SK-N-SH (cell line): ENCODE results near the gene ASCL2. TPM values are rescaled to one million over a fixed set of nuclear protein-coding genes. Genes with fewer than 3 reads are reported as not detected.

ENCODE experiments used
- CTCF ChIA-PET: fragments of 300-600, 350-600 bp; formaldehyde crosslinking; extraction: SDS; loops from one replicate; lab custom pipeline; 2021; lab: Yijun Ruan, JAX
- POLR2A ChIA-PET: fragments of 350-600 bp; sonication (Branson Sonifier 250); formaldehyde crosslinking; extraction: SDS; loops from one replicate; lab custom pipeline; 2020; ENCODE audit warnings: antibody characterized with exemption, inconsistent platforms; lab: Yijun Ruan, JAX
- DNase-seq: peaks from one replicate; pipeline ENCODE4 v3.0.0; 2012
- H2AFZ ChIP-seq: fragments of 200-600 bp; sonication (generic); 2 replicates; pipeline ENCODE4 v1.8.1; 2016; ENCODE audit warnings: antibody characterized with exemption, mild to moderate bottlenecking, low read depth
- H3F3A ChIP-seq: fragments of 200-600 bp; sonication (generic); replicated peaks from 2 replicates; pipeline ENCODE3; 2016; ENCODE audit warnings: antibody characterized with exemption, mild to moderate bottlenecking; ENCODE audit not compliant: insufficient read depth
- H3K27ac ChIP-seq, 2 experiments: fragments of 200-500 bp in 1 of 2; fragments of 200-600 bp in 1 of 2; sonication (Bioruptor generic) in 1 of 2; sonication (generic), shearing (Covaris generic) in 1 of 2; 2 replicates each; pipeline versions ENCODE4 v1.5.1 to v1.6.1; 2014 to 2016; ENCODE audit warnings: low read depth in 2 of 2, inconsistent platforms in 1 of 2, low read length in 1 of 2, mild to moderate bottlenecking in 1 of 2, mixed read lengths in 1 of 2
- H3K27me3 ChIP-seq: fragments of 200-600 bp; sonication (generic), shearing (Covaris generic); 2 replicates; pipeline ENCODE4 v1.6.1; 2016; ENCODE audit warnings: mixed run types; ENCODE audit not compliant: insufficient read depth
- H3K36me3 ChIP-seq, 2 experiments: fragments of 200-500 bp in 1 of 2; fragments of 200-600 bp in 1 of 2; sonication (Bioruptor generic) in 1 of 2; sonication (generic) in 1 of 2; replicated peaks in 1 of 2; 2 replicates each; pipeline versions ENCODE3 to v1.5.1; 2014 to 2016; ENCODE audit warnings: low read length in 1 of 2, mild to moderate bottlenecking in 1 of 2; ENCODE audit not compliant: insufficient read depth in 2 of 2, control insufficient read depth in 1 of 2
- H3K4me1 ChIP-seq, 2 experiments: fragments of 200-500 bp in 1 of 2; fragments of 200-600 bp in 1 of 2; sonication (Bioruptor generic) in 1 of 2; sonication (generic), shearing (Covaris generic) in 1 of 2; 2 replicates each; pipeline versions ENCODE4 v1.5.1 to v1.6.1; 2014 to 2016; ENCODE audit warnings: low read depth in 1 of 2, low read length in 1 of 2, mixed run types in 1 of 2; ENCODE audit not compliant: insufficient read depth in 2 of 2, control insufficient read depth in 1 of 2
- H3K4me2 ChIP-seq: fragments of 200-600 bp; sonication (generic), shearing (Covaris generic); 2 replicates; pipeline ENCODE4 v1.6.1; 2017; ENCODE audit warnings: mixed run types
- H3K4me3 ChIP-seq, 2 experiments: fragments of 200-500 bp in 1 of 2; fragments of 200-600 bp in 1 of 2; sonication (Bioruptor generic) in 1 of 2; sonication (generic), shearing (Covaris generic) in 1 of 2; 2 replicates each; pipeline versions ENCODE4 v1.5.1 to v1.8.1; 2014 to 2016; ENCODE audit warnings: low read depth in 2 of 2, inconsistent platforms in 1 of 2, low read length in 1 of 2, mild to moderate bottlenecking in 1 of 2, mixed read lengths in 1 of 2, moderate library complexity in 1 of 2
- H3K79me2 ChIP-seq: fragments of 200-600 bp; sonication (generic); 2 replicates; pipeline ENCODE4 v1.8.1; 2017; ENCODE audit warnings: mild to moderate bottlenecking; ENCODE audit not compliant: insufficient read depth
- H3K9ac ChIP-seq: fragments of 200-600 bp; sonication (generic); 2 replicates; pipeline ENCODE4 v1.6.1; 2017; ENCODE audit warnings: mixed run types
- H3K9me2 ChIP-seq: fragments of 200-600 bp; sonication (generic); 2 replicates; pipeline ENCODE4 v1.6.1; 2017; ENCODE audit warnings: mixed run types
- H3K9me3 ChIP-seq: fragments of 200-600 bp; sonication (generic); 2 replicates; pipeline ENCODE4 v1.6.1; 2017; ENCODE audit warnings: mixed run types, mild to moderate bottlenecking, moderate library complexity
- H4K20me1 ChIP-seq: fragments of 200-600 bp; sonication (generic); 2 replicates; pipeline ENCODE4 v1.6.1; 2017; ENCODE audit warnings: mild to moderate bottlenecking, mixed run types; ENCODE audit not compliant: insufficient read depth
- EP300 ChIP-seq, 2 experiments: IDR thresholded peaks; 2 replicates each; pipeline versions ENCODE4 v1.4.0 to v1.6.1; 2012; ENCODE audit warnings: borderline replicate concordance in 1 of 2, low read depth in 1 of 2, low read length in 1 of 2
- EZH2phosphoT487 ChIP-seq: fragments of 200-600 bp; sonication (generic); IDR thresholded peaks from 2 replicates; pipeline ENCODE4 v1.6.1; 2017; ENCODE audit warnings: low read depth, mixed run types, mild to moderate bottlenecking, antibody characterized with exemption, moderate library complexity, borderline replicate concordance
- FOSL2 ChIP-seq: IDR thresholded peaks from 2 replicates; pipeline ENCODE4 v1.4.0; 2012; ENCODE audit warnings: low read depth, mild to moderate bottlenecking, moderate library complexity, borderline replicate concordance
- FOXM1 ChIP-seq: IDR thresholded peaks from 2 replicates; pipeline ENCODE4 v1.4.0; 2012; ENCODE audit warnings: low read depth, mild to moderate bottlenecking
- GATA2 ChIP-seq: sonication (generic); formaldehyde crosslinking; IDR thresholded peaks from 2 replicates; pipeline ENCODE4 v1.5.0; 2020; ENCODE audit warnings: mild to moderate bottlenecking, missing genetic modification reagents
- MXI1 ChIP-seq: IDR thresholded peaks from 2 replicates; pipeline ENCODE4 v1.6.1; 2012; ENCODE audit warnings: mild to moderate bottlenecking, low read depth, low read length, improper control_type of control experiment
- RXRA ChIP-seq: IDR thresholded peaks from 2 replicates; pipeline ENCODE4 v1.4.0; 2012; ENCODE audit warnings: low read depth, mild to moderate bottlenecking, borderline replicate concordance
- SIN3A ChIP-seq: IDR thresholded peaks from 2 replicates; pipeline ENCODE4 v1.6.1; 2012; ENCODE audit warnings: low read depth, mild to moderate bottlenecking, low read length, moderate library complexity, borderline replicate concordance
- SMC3 ChIP-seq: IDR thresholded peaks from 2 replicates; pipeline ENCODE4 v1.6.1; 2012; ENCODE audit warnings: low read depth, low read length, improper control_type of control experiment
- TAF1 ChIP-seq: IDR thresholded peaks from 2 replicates; pipeline ENCODE4 v1.6.1; 2012; ENCODE audit warnings: low read depth, mild to moderate bottlenecking, low read length, moderate library complexity, borderline replicate concordance
- TCF12 ChIP-seq: IDR thresholded peaks from 2 replicates; pipeline ENCODE4 v1.4.0; 2012
- TEAD4 ChIP-seq: IDR thresholded peaks from 2 replicates; pipeline ENCODE4 v1.4.0; 2012; ENCODE audit warnings: mild to moderate bottlenecking, borderline replicate concordance; ENCODE audit not compliant: insufficient read depth
- WGBS: methylation state at CpG from one replicate; pipeline ENCODE4 v1.1.6; 2017; ENCODE audit warnings: low lambda C conversion rate; 5-methylcytosine and 5-hydroxymethylcytosine counted together
- polyA plus RNA-seq, 3 experiments: library from polyadenylated mRNA; depleted of rRNA; stranded (reverse); fragments of >200 nt; gene quantifications; 2 replicates each; pipeline ENCODE4 v1.2.3, GENCODE V29; 2012
- TF ChIP-seq, protein P1 (sequence below): IDR thresholded peaks from 2 replicates; pipeline ENCODE4 v1.4.0; 2012; ENCODE audit warnings: low read depth
- TF ChIP-seq, protein P2 (sequence below): IDR thresholded peaks from 2 replicates; pipeline ENCODE4 v1.6.1; 2012; ENCODE audit warnings: mild to moderate bottlenecking, low read depth, low read length, moderate library complexity
- TF ChIP-seq, protein P3 (sequence below): IDR thresholded peaks from 2 replicates; pipeline ENCODE4 v1.4.0; 2012; ENCODE audit warnings: low read depth, borderline replicate concordance
- TF ChIP-seq, protein P4 (sequence below): fragments of 150-350 bp; IDR thresholded peaks from 2 replicates; pipeline ENCODE4 v1.6.1; 2016; ENCODE audit warnings: mild to moderate bottlenecking, low read depth, low read length
- TF ChIP-seq, protein P5 (sequence below): IDR thresholded peaks from 2 replicates; pipeline ENCODE4 v1.4.0; 2012; ENCODE audit warnings: low read depth, borderline replicate concordance
- TF ChIP-seq, protein P6 (sequence below): fragments of 200-600 bp; sonication (generic); IDR thresholded peaks from 2 replicates; pipeline ENCODE4 v1.6.1; 2017; ENCODE audit warnings: antibody characterized with exemption, mild to moderate bottlenecking, moderate library complexity

The ASCL2 gene
- polyA plus RNA-seq, 1 of the 3 experiments (the other 2 are of a cell fraction) = not detected

DNA sequence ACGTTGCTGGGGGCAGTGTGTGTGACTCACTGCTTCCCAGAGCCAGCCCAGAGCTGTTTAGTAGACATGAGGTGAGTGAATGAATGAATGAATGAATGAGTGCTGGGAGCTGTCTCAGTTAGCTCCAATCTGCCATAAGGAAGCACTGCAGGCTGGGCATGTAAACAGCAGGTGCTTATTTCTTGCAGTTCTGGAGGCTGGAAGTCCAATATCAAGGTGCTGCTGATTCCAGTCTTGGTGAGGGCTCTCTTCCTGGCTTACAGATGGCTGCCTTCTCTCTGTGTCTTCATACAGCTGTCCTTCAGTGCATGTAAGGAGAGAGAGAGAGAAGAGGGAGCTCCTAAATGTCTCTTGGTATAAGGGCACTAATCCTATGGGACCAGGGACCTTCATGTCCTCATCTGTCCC is 27.2 kb upstream of the ASCL2 start:
- H2AFZ ChIP-seq = no peak overlapping the region
- H3K27ac ChIP-seq = no peak overlapping the region
- no peak for DNase-seq
- no peaks in the 10 kb centered on the region for H3K9me2 ChIP-seq
- no peak overlapping the region for H3K4me3 ChIP-seq
- WGBS = 0% methylated on average over 1 of the region's 1 CpG
- H3K4me2 ChIP-seq = no peak overlapping the region
- H3K79me2 ChIP-seq = no peaks in the 10 kb centered on the region
- no peaks in the 10 kb centered on the region for H3K27me3 ChIP-seq
- peaks cover 0 to 11% of the 10 kb centered on the region in 2 experiments; a peak in 1 of 4 replicates for H3K4me1 ChIP-seq
- ChIA-PET POLR2A (no interaction called here), CTCF (interaction anchor here (0.7 to 13.9 kb wide), 7 partner anchors 7 to 234 kb away, joined by 3 to 318 read pairs (median 5); no protein-coding TSS in a partner anchor)
- no peaks in the 10 kb centered on the region for H4K20me1 ChIP-seq
- TF ChIP-seq SMC3 (no peak), EZH2phosphoT487 (no peak), RXRA (no peak), FOXM1 (no peak), MXI1 (no peak), TCF12 (no peak), SIN3A (no peak), TAF1 (no peak), GATA2 (CRISPR knock-in tag) (no peak), TEAD4 (no peak), FOSL2 (no peak), EP300 (IDR thresholded peaks at IDR 0.05; ENCODE audit: borderline replicate concordance in 1 of 2, low read depth in 1 of 2, low read length in 1 of 2) (no peak)
- TF ChIP-seq, protein P1, sequence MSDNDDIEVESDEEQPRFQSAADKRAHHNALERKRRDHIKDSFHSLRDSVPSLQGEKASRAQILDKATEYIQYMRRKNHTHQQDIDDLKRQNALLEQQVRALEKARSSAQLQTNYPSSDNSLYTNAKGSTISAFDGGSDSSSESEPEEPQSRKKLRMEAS = no peak
- TF ChIP-seq, protein P2, sequence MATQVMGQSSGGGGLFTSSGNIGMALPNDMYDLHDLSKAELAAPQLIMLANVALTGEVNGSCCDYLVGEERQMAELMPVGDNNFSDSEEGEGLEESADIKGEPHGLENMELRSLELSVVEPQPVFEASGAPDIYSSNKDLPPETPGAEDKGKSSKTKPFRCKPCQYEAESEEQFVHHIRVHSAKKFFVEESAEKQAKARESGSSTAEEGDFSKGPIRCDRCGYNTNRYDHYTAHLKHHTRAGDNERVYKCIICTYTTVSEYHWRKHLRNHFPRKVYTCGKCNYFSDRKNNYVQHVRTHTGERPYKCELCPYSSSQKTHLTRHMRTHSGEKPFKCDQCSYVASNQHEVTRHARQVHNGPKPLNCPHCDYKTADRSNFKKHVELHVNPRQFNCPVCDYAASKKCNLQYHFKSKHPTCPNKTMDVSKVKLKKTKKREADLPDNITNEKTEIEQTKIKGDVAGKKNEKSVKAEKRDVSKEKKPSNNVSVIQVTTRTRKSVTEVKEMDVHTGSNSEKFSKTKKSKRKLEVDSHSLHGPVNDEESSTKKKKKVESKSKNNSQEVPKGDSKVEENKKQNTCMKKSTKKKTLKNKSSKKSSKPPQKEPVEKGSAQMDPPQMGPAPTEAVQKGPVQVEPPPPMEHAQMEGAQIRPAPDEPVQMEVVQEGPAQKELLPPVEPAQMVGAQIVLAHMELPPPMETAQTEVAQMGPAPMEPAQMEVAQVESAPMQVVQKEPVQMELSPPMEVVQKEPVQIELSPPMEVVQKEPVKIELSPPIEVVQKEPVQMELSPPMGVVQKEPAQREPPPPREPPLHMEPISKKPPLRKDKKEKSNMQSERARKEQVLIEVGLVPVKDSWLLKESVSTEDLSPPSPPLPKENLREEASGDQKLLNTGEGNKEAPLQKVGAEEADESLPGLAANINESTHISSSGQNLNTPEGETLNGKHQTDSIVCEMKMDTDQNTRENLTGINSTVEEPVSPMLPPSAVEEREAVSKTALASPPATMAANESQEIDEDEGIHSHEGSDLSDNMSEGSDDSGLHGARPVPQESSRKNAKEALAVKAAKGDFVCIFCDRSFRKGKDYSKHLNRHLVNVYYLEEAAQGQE = no peak
- TF ChIP-seq, protein P3, sequence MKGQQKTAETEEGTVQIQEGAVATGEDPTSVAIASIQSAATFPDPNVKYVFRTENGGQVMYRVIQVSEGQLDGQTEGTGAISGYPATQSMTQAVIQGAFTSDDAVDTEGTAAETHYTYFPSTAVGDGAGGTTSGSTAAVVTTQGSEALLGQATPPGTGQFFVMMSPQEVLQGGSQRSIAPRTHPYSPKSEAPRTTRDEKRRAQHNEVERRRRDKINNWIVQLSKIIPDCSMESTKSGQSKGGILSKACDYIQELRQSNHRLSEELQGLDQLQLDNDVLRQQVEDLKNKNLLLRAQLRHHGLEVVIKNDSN = no peak
- TF ChIP-seq, protein P4, sequence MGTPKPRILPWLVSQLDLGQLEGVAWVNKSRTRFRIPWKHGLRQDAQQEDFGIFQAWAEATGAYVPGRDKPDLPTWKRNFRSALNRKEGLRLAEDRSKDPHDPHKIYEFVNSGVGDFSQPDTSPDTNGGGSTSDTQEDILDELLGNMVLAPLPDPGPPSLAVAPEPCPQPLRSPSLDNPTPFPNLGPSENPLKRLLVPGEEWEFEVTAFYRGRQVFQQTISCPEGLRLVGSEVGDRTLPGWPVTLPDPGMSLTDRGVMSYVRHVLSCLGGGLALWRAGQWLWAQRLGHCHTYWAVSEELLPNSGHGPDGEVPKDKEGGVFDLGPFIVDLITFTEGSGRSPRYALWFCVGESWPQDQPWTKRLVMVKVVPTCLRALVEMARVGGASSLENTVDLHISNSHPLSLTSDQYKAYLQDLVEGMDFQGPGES = no peak
- TF ChIP-seq, protein P5, sequence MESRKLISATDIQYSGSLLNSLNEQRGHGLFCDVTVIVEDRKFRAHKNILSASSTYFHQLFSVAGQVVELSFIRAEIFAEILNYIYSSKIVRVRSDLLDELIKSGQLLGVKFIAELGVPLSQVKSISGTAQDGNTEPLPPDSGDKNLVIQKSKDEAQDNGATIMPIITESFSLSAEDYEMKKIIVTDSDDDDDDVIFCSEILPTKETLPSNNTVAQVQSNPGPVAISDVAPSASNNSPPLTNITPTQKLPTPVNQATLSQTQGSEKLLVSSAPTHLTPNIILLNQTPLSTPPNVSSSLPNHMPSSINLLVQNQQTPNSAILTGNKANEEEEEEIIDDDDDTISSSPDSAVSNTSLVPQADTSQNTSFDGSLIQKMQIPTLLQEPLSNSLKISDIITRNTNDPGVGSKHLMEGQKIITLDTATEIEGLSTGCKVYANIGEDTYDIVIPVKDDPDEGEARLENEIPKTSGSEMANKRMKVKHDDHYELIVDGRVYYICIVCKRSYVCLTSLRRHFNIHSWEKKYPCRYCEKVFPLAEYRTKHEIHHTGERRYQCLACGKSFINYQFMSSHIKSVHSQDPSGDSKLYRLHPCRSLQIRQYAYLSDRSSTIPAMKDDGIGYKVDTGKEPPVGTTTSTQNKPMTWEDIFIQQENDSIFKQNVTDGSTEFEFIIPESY = no peak
- TF ChIP-seq, protein P6, sequence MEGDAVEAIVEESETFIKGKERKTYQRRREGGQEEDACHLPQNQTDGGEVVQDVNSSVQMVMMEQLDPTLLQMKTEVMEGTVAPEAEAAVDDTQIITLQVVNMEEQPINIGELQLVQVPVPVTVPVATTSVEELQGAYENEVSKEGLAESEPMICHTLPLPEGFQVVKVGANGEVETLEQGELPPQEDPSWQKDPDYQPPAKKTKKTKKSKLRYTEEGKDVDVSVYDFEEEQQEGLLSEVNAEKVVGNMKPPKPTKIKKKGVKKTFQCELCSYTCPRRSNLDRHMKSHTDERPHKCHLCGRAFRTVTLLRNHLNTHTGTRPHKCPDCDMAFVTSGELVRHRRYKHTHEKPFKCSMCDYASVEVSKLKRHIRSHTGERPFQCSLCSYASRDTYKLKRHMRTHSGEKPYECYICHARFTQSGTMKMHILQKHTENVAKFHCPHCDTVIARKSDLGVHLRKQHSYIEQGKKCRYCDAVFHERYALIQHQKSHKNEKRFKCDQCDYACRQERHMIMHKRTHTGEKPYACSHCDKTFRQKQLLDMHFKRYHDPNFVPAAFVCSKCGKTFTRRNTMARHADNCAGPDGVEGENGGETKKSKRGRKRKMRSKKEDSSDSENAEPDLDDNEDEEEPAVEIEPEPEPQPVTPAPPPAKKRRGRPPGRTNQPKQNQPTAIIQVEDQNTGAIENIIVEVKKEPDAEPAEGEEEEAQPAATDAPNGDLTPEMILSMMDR = no peak
- H3K36me3 ChIP-seq = no peaks in the 10 kb centered on the region
- no peaks in the 10 kb centered on the region for H3K9me3 ChIP-seq
- H3F3A ChIP-seq = no peaks in the 10 kb centered on the region
- no peak overlapping the region for H3K9ac ChIP-seq
